PC-9 (cell line): Measurements from ENCODE around the gene TMSB4X. TPM values are rescaled to one million over a fixed set of nuclear protein-coding genes. Genes with fewer than 3 reads are reported as not detected.
A peak's percentile ranks its signal among the peaks of the same experiment; 100 is the strongest.

ENCODE experiments used
- Bru-seq: library from RNA; stranded (reverse); fragments of 400-500 nt; gene quantifications from one replicate; lab custom pipeline; 2021; lab: Mats Ljungman, UMichigan
- BruChase-seq, 2 experiments: library from RNA; stranded (reverse); fragments of 400-500 nt; gene quantifications; one replicate each; lab custom pipeline; 2021; lab: Mats Ljungman, UMichigan
- BruUV-seq: library from RNA; stranded (reverse); fragments of 400-500 nt; replicated peaks from 2 replicates; lab custom pipeline; 2021; lab: Mats Ljungman, UMichigan
- CTCF ChIA-PET: fragments of 300-600 bp; sonication (Branson Sonifier 250); formaldehyde crosslinking; loops from one replicate; lab custom pipeline; 2022; ENCODE audit warnings: antibody characterized with exemption; lab: Charles Lee
- POLR2A ChIA-PET: fragments of 300-600 bp; sonication (Branson Sonifier 250); formaldehyde crosslinking; loops from one replicate; lab custom pipeline; 2022; ENCODE audit warnings: antibody characterized with exemption; ENCODE audit not compliant: unreplicated experiment; lab: Charles Lee
- DNase-seq, 2 experiments: peaks; one replicate each; pipeline versions ENCODE4 v3.0.0 to v3.0.0-alpha.2; 2015 to 2022; ENCODE audit warnings: mixed read lengths in 1 of 2
- H2AFZ ChIP-seq: fragments of 200-600 bp; sonication (generic); 2 replicates; pipeline ENCODE4 v1.8.1; 2017; ENCODE audit warnings: antibody characterized with exemption
- H3F3A ChIP-seq: fragments of 200-600 bp; sonication (generic); 2 replicates; pipeline ENCODE4 v1.8.1; 2017; ENCODE audit warnings: antibody characterized with exemption, mild to moderate bottlenecking, low read depth; ENCODE audit not compliant: insufficient read depth
- H3K27ac ChIP-seq: fragments of 200-600 bp; sonication (generic); 2 replicates; pipeline ENCODE4 v1.6.1; 2016; ENCODE audit warnings: mixed run types
- H3K27me3 ChIP-seq: fragments of 200-600 bp; sonication (generic); 2 replicates; pipeline ENCODE4 v1.6.1; 2016; ENCODE audit warnings: low read depth, mixed run types; ENCODE audit not compliant: insufficient read depth
- H3K36me3 ChIP-seq: fragments of 200-600 bp; sonication (generic); 2 replicates; pipeline ENCODE4 v1.6.1; 2016; ENCODE audit warnings: low read depth, mixed run types
- H3K4me1 ChIP-seq: fragments of 200-600 bp; sonication (generic); replicated peaks from 2 replicates; pipeline ENCODE4 v1.6.1; 2016; ENCODE audit warnings: mixed run types; ENCODE audit not compliant: insufficient read depth
- H3K4me2 ChIP-seq: fragments of 200-600 bp; sonication (generic); 2 replicates; pipeline ENCODE4 v1.6.1; 2017; ENCODE audit warnings: mixed run types
- H3K4me3 ChIP-seq: fragments of 200-600 bp; sonication (generic); 2 replicates; pipeline ENCODE4 v1.6.1; 2016; ENCODE audit warnings: mixed run types
- H3K79me2 ChIP-seq: fragments of 200-600 bp; sonication (generic); 2 replicates; pipeline ENCODE4 v1.6.1; 2017; ENCODE audit warnings: low read depth, mixed run types
- H3K9me2 ChIP-seq: fragments of 200-600 bp; sonication (generic); 2 replicates; pipeline ENCODE4 v1.8.1; 2017; ENCODE audit warnings: mild to moderate bottlenecking; ENCODE audit not compliant: insufficient read depth
- H3K9me3 ChIP-seq: fragments of 200-600 bp; sonication (generic); 2 replicates; pipeline ENCODE4 v1.8.1; 2016; ENCODE audit warnings: low read depth; ENCODE audit not compliant: insufficient read depth
- H4K20me1 ChIP-seq: fragments of 200-600 bp; sonication (generic); 2 replicates; pipeline ENCODE4 v1.8.1; 2017; ENCODE audit not compliant: insufficient read depth
- CTCF ChIP-seq: fragments of 200-600 bp; sonication (generic); conservative IDR thresholded peaks from 2 replicates; pipeline ENCODE4 v1.6.1; 2017; ENCODE audit warnings: mixed run types, antibody characterized with exemption, mild to moderate bottlenecking, moderate library complexity
- EZH2 ChIP-seq: fragments of 200-600 bp; sonication (generic); IDR thresholded peaks from 2 replicates; pipeline ENCODE4 v1.8.0; 2017; ENCODE audit warnings: antibody characterized with exemption, low read depth
- intact Hi-C: fragments of 100-400 bp; cut with micrococcal nuclease; formaldehyde crosslinking; loops from one replicate; pipeline ENCODE4 v1.10.0; 2022; ENCODE audit not compliant: unreplicated experiment
- long read RNA-seq: library from polyadenylated mRNA; stranded (forward); transcript quantifications from one replicate; pipeline ENCODE4 v2.0.0, GENCODE V29; 2022
- total RNA-seq: library from RNA; stranded (reverse); gene quantifications from 2 replicates; pipeline ENCODE4 v1.2.3, GENCODE V29; 2021

Gene TMSB4X
- 2,589 and 3,588 TPM in 2 replicates for total RNA-seq
- percentile 100 among the genes with signal in this experiment for Bru-seq, nascent RNA
- percentile 100 among the genes with signal in this experiment for BruChase-seq, experiment 1, labeled RNA remaining after a 2-hour chase
- BruChase-seq, experiment 2, labeled RNA remaining after a 6-hour chase: percentile 100 among the genes with signal in this experiment
- long read RNA-seq, transcript TMSB4X-204 (3 exons, 628 nt): major isoform, 3,976 of 4,327 reads
- long read RNA-seq, transcript TMSB4X-203 (2 exons, 1,702 nt): minor isoform, 21 of 4,327 reads
- long read RNA-seq, partial matches to known transcripts: 327 of 4,327 reads
- long read RNA-seq, other reads (novel, unspliced or antisense): 2 of 4,327 reads

- H3K9me2 ChIP-seq: no peaks in the 10 kb centered on the region
- peaks cover 37% of the 10 kb centered on the region for H3K79me2 ChIP-seq
- H4K20me1 ChIP-seq: peaks cover 3% of the 10 kb centered on the region; the same call in 1 of the 2 replicates
- no peaks in the 10 kb centered on the region for H3K9me3 ChIP-seq
- DNase-seq: peak; percentile 71 to 85
- ChIA-PET POLR2A (interaction anchor here (0.6 to 1.2 kb wide), 5 partner anchors 14 to 425 kb away, joined by 4 to 9 read pairs (median 8); no protein-coding TSS in a partner anchor), CTCF (interaction anchor here (0.5 to 1.1 kb wide), 3 partner anchors 28 to 55 kb away, joined by 3 to 14 read pairs (median 5); no protein-coding TSS in a partner anchor)
- intact Hi-C loops: loop anchor here (1.0 to 10.0 kb wide), 6 partner anchors 19 to 513 kb away; no protein-coding TSS in a partner anchor
- H3K27me3 ChIP-seq: no peaks in the 10 kb centered on the region
- TF ChIP-seq EZH2 (no peak), CTCF (no peak)
- TSS peak; percentile 82 for BruUV-seq
- H3K36me3 ChIP-seq: peaks cover 24% of the 10 kb centered on the region
- peaks cover 54% of the 10 kb centered on the region for H3F3A ChIP-seq
- H3K27ac ChIP-seq: peak within 1 kb of the TSS; percentile 99
- H2AFZ ChIP-seq: 0 out of 2 replicates have a peak within 1 kb of the TSS, but pooled peaks have one; percentile 36
- H3K4me2 ChIP-seq: peak within 1 kb of the TSS; percentile 83
- peak within 1 kb of the TSS; percentile 99 for H3K4me3 ChIP-seq
- peaks cover 36% of the 10 kb centered on the region for H3K4me1 ChIP-seq
These were observed at the start of gene TMSB4X for GRCh38 chrX:12974796-12975669. TSS of gene TMSB4X (plus strand) at chrX:12975110.

- Histone ChIP-seq H3K36me3 (no peaks in the 10 kb centered on the region), H3F3A (no peaks in the 10 kb centered on the region), H3K9me3 (no peaks in the 10 kb centered on the region), H3K4me2 (no peak overlapping the region), H3K27ac (no peak overlapping the region), H3K79me2 (no peaks in the 10 kb centered on the region), H3K27me3 (no peaks in the 10 kb centered on the region), H2AFZ (no peak overlapping the region), H4K20me1 (no peaks in the 10 kb centered on the region), H3K9me2 (no peaks in the 10 kb centered on the region), H3K4me3 (no peak overlapping the region), H3K4me1 (no peaks in the 10 kb centered on the region)
- TF ChIP-seq CTCF (no peak), EZH2 (no peak)
- POLR2A ChIA-PET: no interaction called here
- intact Hi-C loops: no loop called here
- DNase-seq: no peak
- CTCF ChIA-PET: no interaction called here
- no TSS peak for BruUV-seq
These were observed 45.2 kb upstream of the TMSB4X start for GRCh38 chrX:12929701-12930100.

GRCh38 chrX:12930150-12930549, 44.8 kb upstream of the TMSB4X start:
- Histone ChIP-seq H3F3A (no peaks in the 10 kb centered on the region), H3K4me2 (no peak overlapping the region), H3K4me3 (no peak overlapping the region), H3K36me3 (no peaks in the 10 kb centered on the region), H3K27me3 (no peaks in the 10 kb centered on the region), H3K27ac (no peak overlapping the region), H3K9me3 (no peaks in the 10 kb centered on the region), H3K9me2 (no peaks in the 10 kb centered on the region), H3K4me1 (no peaks in the 10 kb centered on the region), H2AFZ (no peak overlapping the region), H4K20me1 (no peaks in the 10 kb centered on the region), H3K79me2 (no peaks in the 10 kb centered on the region)
- no peak for TF ChIP-seq CTCF
- TF ChIP-seq EZH2: no peak
- POLR2A ChIA-PET: no interaction called here
- CTCF ChIA-PET: no interaction called here
- no TSS peak for BruUV-seq
- DNase-seq: no peak
- intact Hi-C loops: no loop called here
